NCI-H82 treated with DMSO at 0.1 percent for 48 hours (cell line): ENCODE data around the gene TOM1.
A peak's percentile ranks its signal among the peaks of the same experiment; 100 is the strongest.

Experiments used
- DNase-seq: peaks from one replicate; lab custom pipeline; 2025; ENCODE audit not compliant: unreplicated experiment; lab: John Stamatoyannopoulos, UW

Gene TOM1

DNA sequence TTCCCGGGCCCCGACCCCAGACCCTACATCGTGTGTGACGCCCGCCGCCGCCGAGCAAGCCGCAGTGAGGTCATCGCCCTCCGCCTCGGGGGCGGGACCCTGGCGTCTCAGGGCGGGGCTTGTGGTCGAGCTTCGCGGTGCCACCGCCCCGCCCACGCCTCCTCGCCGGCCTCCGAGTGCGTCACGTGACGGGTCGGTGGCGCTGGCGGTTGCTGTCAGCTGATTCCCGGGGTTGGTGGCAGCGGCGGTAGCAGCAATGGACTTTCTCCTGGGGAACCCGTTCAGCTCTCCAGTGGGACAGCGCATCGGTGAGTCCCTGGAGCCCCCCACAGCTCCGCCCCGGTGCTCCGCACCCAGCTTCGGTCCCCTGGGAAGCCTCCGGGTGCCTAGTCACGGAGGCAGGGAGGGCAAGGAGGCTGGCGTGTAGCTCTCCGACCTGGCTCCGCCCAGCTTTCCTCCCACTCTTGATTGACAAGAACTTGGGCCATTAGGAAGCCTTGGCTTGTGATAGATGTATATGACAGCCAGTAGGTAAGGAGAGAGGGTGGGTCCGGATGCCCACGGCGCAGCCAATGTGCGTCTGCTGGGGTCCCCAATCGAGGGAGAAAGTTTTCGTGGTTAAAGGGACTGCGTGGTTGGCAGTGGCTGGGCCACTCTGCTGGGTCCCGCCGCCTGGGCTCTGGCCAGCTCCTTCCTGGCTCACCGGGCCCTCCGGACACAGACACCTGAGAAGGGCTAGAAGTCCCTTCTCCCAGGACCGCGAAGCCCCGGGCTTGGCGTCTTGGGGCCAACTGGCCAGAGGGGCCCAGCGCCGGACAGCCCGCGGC is at the start of gene TOM1:
Gene TOM1, plus strand, starts transcription at position 222 of the 827 bp plus-strand sequence. Its CDS starts 35 bp downstream, at position 257.
- peak; percentile 87 for DNase-seq

DNA sequence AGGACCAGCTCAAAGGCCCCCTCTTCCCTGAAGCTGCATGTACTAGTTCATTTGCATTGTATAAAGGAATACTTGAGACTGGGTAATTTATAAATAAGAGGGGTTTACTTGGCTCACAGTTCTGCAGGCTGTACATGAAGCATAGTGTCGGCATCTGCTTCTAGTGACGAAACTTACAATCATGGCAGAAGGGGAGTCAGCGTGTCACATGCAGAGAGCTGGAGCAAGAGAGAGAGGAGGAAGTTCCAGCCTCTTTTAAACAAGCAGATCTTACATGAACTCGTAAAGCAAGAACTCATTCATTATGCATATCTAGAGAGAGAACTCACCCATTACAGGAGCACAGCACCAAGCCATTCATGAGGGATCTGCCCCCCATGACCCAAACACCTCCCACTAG is 49.5 kb upstream of the TOM1 start:
- no peak for DNase-seq

DNA sequence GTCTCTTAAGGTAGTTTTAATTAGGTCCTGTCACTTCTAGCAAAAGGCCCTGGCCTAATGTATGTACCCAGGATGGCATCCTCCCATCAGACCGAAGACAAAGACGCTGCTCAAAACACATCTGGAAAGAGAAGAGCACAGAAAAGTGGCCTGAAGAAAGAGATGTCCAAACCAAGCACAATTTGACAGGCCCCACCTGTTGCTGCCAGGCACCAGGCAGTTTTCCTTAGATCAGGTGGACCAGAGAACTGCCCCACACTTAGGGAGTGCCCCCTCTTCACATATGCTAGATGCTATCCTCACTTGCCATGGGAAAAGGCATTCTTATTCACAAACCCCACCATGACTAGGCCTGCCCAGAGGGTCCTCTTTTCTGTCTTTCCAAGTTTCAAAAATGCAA is 45.7 kb upstream of the TOM1 start:
- DNase-seq, result no peak

DNA sequence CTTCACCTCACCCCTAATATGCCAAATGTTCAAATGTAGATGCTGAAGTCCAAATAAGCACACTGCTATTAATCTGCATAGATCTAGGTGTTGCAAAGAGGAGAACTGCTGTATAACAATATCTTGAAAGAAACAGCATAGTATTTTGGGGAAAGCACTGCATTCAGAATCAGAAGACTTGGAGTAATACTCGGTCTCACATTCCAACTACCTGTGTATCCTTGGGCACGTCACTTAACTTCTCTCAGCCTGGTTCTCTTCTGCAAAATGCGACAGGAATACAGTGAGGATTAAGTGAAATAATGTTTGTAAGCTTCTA is 42.7 kb upstream of the TOM1 start:
- DNase-seq, result no peak

DNA sequence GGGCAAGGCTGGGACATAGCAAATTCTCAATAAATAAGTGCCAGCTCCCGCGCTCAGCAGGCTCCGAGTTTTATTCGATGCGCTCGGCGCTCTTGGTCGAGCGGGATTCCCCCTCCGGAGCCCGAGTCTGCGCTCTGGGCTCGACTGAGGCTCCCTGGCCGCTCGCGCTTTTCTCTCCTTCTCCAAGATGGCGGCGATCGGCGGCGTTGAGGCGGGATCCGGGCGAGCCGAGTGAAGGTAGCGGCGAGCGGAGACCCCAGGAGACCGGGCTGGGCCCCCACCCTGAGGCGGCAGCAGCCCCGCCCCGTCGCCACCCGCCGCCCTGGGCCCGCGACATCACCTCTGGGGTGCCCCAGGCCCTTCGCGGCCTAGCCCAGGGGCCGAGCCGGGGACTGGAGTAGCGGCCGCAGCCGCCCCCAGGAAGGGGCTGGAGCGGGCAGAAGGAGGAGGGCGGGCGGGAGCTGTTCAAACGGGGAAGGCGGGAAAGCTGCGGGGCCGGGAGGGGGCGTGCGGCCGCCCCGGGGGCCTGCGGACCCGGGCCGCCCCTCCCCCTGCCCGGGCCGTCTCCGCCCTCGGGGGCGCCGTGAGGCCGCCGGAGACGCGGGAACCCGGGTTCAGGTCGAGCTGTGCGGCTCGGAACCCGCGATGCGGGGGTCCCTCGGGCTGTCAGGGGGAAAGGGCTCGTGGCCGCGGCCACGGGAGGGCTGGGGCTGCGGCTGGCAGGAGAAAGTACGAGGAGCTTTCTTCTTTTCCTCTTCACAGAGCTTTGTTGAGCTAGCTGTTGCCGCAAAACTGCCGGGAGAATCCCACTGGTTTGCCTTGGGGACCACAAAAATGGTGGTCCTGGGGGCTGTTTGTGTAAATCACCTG is 42.1 kb upstream of the TOM1 start, which contains the start of gene HMGXB4:
Gene HMGXB4, plus strand, starts transcription at position 173 of the 870 bp plus-strand sequence. CDS start 4,898 bp downstream, outside the sequence.
- DNase-seq, result peak; percentile 46

DNA sequence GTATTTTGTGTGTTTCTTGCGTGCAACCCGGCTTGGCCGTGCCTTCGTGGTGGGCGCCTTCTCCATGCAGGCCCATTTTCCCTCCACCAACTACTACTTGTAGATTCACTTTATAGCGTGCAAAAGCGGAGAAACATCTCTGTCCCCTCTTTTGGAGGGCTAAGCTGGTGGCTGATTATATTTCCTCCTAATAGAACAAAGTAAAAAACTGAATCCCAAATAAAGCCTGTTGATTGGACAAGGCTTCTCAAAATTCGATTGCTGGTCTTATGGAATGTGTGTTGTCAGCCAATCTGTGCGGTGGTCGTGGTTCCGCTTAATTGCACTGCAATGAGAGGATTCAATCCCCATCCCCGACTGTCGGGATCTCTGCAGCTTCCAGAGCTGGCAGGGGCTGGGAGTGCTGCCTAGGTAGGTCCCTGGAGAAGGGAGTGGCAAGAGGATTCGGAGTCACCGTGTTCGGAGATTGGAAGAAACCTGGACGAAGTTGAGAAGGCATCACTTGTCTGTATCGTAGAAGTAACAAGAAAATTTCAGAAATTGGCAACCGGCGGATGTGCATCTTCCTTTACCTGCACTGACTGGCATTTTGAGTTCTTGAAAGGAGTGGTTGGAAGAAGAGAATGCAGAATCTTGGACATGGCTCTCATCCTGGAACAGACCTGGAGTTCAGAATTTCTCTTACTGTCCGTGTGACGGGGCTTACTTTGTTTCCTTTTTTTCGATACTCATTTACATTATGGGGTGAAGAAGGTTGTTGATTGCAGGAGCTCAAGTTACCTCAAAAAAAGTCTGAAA is 41.3 kb upstream of the TOM1 start:
- no peak for DNase-seq

DNA sequence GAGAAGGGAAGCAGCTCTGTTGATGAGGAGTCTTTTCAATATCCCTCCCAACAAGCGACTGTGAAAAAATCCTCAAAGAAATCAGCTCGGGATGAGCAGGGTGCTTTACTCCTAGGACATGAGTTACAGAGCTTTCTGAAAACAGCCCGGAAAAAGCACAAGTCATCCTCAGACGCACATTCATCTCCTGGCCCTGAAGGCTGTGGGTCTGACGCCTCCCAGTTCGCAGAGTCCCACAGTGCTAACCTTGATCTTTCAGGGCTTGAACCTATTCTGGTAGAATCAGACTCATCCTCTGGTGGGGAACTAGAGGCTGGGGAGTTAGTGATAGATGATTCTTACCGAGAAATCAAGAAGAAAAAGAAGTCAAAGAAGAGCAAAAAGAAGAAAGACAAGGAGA is 34.7 kb upstream of the TOM1 start:
- no peak for DNase-seq

DNA sequence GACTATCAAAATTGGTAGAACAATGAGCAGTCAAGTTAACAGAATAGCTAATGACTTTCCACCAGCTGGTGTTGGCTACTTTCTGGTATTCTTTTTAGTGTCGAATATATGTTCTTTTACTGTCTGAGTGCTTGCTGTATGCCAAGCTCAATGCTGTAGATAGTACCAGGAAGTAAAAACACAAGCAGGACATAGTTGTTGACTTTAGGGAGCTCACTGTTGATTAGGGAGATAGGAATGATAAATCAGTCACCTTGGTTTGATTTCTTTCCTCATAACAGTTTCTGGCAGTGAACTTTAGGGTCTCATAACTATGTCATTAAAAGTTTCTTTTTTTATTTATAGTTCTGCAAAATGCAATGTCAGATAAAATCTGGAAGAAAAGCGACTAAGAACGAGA is 33.4 kb upstream of the TOM1 start:
- DNase-seq, result no peak

DNA sequence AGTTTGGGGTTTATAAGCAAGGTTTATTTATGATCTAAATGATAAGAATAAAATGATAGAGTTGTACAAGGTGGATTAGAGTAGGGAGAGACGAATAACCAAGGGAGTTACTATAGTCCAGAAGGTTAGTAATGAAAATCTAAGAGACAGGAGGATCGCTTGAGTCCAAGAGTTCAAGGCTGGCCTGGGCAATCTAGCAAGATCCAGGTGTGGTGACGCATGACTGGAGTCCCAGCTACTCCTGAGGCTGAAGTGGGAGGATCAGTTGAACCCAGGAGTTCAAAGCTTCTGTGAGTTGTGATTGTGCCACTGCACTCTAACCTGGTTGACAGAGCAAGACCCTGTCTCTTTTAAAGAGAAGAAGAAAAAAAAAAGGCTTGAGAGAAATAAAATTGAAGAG is 30.1 kb upstream of the TOM1 start:
- DNase-seq, result no peak

DNA sequence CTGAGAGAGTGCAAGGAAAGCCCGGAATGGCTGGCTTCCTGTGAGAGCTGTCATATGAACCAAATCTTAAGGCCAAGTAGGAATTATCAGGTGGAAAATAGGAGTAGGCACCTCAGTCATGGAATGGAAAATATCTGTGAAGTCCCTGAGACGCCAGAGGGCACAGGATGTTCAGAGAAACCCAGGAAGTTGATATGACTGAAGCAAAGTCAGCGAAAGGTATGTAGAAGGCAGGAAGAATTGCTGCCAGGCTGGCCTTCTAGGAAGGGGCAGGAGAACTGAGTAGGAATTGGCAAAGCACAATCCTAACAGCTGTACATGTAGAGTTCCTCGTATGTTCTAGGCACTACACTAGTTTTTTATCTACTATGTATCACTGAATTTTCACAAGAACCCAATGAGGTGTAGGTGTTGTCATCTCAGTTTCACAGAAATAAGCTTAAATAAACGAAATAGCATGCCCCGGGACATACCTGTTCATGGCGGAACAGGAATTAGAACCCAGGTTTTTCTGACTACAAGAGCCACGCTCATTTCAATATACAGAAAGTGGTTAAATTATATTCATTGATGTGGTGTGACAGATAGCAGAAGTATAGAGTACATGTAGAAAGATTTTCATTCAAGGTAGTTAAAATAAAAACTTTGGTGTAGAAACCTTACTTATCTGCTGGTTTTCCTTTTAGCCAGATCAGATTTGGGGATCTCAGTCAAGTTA is 25.4 kb upstream of the TOM1 start:
- DNase-seq, result no peak

DNA sequence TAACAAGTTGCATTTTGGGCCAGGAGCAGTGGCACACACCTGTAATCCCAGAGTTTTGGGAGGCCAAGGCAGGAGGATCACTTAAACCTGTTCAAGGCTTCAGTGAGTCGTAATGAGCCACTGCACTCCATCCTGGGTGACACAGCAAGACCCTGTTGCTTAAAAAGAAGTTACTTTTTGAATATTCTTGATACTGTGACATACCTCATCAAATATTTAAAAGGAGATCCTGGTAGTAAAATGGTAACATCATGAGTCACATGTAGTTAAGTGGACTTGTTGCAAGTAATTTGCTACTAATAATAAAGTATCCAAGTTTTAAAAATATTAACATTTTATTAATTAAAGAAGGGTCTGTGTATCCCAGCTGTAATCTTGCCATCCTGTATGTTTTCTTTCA is 24.1 kb upstream of the TOM1 start:
- DNase-seq, result no peak

DNA sequence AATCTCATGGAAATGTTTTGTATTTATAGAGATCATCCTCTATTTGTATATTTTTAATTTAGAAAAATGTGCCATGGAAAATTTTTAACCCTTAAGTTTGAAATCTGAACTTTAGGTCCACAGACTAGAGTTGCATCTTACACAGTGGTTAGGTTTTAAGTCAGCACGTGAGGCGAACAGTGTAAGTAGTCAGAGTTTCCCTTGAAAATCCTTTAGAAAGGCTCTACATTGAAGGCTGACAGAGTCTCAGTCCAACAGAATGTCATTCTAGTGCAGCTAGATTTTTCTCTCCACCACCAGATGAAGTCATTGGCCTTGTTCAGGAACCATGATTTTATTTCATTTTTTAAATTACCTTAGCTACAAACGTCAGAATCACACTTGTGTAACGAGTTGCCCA is 23.7 kb upstream of the TOM1 start:
- no peak for DNase-seq

DNA sequence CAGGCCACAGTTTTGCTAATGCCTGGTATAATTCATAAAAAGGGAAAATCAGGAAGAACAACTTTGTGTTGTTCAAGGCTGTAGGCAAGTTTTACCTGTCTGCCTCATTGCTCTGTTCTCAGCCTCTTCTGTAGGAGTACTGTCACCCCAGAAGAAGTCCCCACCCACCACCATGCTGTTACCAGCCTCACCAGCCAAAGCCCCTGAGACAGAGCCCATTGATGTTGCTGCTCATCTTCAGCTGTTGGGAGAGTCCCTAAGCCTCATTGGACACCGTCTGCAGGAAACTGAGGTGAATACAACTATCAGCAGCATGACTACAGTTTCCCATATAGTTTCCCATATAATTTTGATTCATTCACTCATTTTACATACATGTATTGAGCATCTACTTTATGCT is 11.6 kb upstream of the TOM1 start:
- DNase-seq, result no peak

DNA sequence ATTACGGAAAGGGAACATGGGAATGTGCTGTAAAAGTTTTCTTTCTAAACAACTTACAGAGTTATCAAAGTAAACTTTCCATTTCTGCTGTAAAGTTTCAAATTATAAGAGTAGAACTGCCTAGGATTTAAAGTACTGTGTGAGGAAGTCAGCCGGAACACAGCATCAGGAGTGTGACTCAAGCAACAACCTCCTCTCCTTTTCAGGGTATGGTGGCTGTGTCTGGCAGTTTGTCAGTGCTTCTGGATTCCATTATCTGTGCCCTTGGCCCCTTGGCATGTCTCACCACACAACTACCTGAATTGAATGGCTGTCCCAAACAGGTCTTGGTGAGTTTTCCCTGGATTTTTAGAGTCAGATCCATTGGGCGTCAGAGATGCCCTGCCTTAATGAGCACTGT is 6.9 kb upstream of the TOM1 start:
- no peak for DNase-seq

DNA sequence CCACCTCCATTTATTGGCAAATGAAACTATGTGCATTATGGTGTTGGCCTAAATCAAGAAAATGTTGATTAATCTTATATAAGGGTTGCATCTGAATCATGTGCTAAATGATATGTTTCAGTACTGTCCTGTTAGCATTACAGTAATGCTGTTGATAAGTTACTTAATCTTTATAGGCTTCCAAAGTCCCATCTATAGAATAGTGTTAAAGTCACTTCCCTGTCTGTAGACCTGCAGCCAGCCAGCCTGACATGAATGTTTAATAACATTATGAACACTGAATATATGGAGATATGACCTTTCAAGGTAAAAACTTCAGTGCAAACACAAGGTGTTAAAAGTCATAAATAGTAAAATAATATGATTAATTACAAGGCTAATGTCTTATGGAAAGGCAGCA is 3.6 kb upstream of the TOM1 start:
- DNase-seq, result no peak

DNA sequence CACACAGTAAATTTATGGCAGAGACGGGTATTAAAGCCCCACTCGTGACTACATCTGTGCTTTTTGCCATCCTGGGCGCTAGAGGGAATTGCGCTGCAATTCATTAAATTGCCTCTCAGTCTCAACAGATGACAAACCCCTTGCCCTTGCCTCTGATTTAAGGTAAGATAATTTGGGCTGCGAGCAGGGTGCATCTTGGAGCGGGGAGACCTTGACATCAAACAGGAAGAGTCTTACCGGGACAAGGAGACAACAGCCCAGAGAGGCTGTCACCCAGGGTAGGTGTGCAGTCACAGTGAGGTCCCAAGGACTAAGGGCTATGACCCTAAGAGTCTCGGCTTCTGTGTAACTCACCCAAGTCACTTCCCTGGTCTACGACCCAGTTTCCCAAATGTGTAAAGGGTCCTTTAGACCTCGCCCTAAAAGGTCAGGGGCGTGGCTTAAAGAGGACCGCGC is 449 bp upstream of the TOM1 start:
- DNase-seq, result no peak

DNA sequence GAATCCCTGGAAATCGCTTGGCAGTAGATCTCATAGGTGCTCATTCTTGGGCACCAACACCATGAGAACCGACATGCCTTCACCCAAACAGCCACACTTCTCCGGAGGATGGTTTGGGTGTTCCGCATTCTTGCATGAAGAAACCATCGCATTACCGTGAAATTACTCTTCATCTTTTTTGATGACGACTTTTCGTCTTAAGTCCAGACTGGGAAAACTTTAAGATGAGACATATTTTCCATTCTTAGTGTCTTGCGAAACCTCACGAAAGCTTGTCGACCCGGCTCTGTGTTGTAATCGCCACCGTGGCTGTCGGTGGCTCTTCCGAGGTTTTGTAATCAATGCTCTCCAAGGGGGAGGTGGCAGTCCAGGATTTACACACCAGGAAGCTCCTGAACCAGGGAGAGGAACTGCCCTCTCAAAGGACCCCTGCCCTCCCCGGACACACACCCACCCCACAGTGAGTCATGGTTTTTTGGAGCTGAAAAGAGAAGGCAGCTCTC is 1.7 kb downstream of the TOM1 start:
- no peak for DNase-seq

DNA sequence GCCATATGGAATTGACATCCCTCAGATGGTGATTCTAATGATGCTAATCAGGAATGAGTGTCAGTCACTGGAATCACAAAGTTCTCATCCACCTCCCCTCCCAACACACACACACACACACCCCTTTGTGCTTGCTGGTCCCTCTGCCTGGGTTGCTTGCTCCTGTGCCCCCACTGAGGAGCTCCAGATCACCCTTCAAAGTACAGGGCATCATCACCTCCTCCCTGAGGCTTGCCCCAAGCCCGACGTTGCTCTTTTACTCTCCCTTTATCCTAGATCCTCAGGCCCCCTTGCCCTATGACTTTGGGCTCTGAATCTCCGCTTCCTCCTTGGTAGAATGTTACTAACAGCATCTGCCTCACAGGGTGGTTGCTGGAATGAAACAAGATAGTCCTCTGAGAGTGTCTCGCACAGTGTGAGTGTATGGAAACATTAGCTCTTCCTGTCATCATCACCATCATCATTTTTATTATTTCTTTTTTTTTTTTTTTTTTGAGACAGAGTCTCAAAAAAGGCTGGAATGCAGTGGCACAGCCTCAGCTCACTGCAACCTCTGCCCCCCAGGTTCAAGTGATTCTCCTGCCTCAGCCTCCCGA is 3.4 kb downstream of the TOM1 start:
- DNase-seq, result no peak

DNA sequence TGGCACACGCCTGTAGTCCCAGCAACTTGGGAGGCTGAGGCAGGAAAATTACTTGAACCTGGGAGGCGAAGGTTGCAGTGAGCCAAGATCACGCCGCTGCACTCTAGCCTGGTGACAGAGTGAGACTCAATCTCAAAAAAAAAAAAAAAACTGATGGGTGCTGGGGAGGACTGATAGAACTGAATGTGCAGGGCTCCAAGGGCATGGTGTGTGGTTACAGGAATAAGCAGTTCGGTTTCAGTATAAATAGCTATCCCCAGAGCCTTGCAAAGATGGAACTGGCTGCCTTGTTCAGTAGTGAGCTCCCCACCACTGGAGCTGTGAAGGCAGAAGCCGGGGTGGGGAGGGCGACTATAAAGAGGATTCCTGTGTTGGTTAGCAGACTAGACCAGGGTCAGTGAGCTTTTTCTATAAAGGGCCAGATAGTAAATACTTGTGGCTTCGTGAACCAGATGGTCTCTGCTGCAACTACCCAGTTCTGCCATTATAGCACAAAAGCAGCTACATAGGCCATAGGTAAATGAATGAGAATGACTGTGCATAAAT is 5.9 kb downstream of the TOM1 start:
- DNase-seq, result no peak
